ENCODE data around the gene NR4A2.
A peak's percentile ranks its signal among the peaks of the same experiment; 100 is the strongest.

The NR4A2 gene

DNA sequence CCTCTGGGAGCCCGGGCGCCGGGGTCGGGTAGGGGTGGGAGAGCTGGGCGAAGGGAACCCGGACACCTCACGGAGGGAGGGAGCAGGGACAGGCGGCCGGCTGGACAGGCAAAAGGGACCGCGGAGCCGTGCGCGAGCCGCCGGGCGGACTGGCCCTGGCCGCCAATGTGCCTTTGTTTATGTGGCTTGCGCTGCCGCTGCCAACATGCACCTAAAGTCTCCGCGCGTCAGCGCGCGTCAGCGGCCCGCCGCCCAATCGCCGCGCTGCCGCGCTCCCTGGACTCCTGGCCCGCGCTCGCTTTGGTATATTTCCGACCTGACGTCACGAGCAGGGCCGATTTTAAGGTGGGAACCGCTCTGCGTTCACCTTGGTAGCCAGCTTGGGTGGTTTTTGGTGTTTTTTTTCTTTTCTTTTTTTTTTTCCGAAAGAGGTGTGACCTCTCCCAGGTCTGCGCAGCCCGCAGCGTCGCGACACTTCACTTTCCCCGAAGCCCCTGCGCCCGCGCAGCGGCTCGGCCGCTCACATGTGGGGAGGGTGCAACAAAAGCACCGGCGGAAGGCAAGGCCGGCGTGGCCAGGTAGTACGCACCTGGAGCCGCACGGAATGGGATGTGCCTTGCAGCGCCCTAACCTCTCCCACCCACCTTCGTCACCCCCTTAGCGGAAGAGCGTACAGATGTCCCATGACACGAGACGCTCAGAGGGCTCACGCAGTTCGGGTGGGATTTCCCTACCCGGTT, at the start of gene NR4A2:
NR4A2 (minus strand) TSS at position 188 of the 740 bp plus-strand sequence. CDS start 2,535 bp downstream, outside the sequence.
- TF ChIP-seq, protein P1, sequence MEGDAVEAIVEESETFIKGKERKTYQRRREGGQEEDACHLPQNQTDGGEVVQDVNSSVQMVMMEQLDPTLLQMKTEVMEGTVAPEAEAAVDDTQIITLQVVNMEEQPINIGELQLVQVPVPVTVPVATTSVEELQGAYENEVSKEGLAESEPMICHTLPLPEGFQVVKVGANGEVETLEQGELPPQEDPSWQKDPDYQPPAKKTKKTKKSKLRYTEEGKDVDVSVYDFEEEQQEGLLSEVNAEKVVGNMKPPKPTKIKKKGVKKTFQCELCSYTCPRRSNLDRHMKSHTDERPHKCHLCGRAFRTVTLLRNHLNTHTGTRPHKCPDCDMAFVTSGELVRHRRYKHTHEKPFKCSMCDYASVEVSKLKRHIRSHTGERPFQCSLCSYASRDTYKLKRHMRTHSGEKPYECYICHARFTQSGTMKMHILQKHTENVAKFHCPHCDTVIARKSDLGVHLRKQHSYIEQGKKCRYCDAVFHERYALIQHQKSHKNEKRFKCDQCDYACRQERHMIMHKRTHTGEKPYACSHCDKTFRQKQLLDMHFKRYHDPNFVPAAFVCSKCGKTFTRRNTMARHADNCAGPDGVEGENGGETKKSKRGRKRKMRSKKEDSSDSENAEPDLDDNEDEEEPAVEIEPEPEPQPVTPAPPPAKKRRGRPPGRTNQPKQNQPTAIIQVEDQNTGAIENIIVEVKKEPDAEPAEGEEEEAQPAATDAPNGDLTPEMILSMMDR (IDR thresholded peaks at IDR 0.05) = peak in 1 of 2 experiments; percentile 8
- Histone ChIP-seq H3K4me1 (peaks cover 0 to 6% (median 5%) of the 10 kb centered on the region in 4 donors), H3K36me3 (peaks cover 9 to 22% (median 17%) of the 10 kb centered on the region in 3 donors), H3K27ac (peak within 1 kb of the TSS; percentile 99 to 100), H3K4me3 (peak within 1 kb of the TSS; percentile 87 to 89), H3K27me3 (no peaks in the 10 kb centered on the region), H3K9me3 (no peaks in the 10 kb centered on the region)
- DNase-seq = peak; percentile 92 to 96
- intact Hi-C loops (cut with DNase I; ENCODE audit: low total_unique reads) = loop anchor here (5.0 kb wide), 2 partner anchors 70 to 105 kb away; partner anchors contain the start of gene GPD2

DNA sequence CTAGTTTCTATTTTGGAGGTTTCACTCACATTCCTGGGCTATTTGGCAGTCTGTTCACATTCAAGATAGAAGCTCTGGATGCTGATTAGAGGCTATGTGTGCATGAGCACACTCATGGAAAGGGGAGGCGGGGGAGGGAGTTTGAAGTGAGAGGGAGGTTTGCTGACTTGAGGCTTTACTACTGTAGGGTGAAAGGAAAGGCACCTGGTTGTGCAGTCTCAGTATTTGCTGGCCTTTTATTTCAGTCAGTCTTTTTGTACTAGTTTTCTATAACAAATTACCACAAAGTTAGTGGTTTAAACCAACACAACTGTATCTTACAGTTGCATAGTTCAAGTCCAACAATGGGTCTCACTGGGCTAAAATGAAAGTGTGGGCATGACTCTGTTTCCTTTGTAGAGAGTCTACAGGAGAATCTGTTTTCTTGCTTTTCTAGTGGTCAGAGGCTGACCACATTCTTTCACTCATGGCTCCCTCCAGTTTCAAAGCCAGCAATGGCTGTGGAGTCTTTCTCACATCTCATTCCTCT, 47.7 kb upstream of the NR4A2 start:
- H3K27ac ChIP-seq = no peak overlapping the region
- no peak for DNase-seq
- H3K36me3 ChIP-seq = no peaks in the 10 kb centered on the region
- TF ChIP-seq, protein P1 (IDR thresholded peaks at IDR 0.05) = no peak
- no peaks in the 10 kb centered on the region for H3K4me1 ChIP-seq
- no peaks in the 10 kb centered on the region for H3K27me3 ChIP-seq
- H3K9me3 ChIP-seq = no peaks in the 10 kb centered on the region
- intact Hi-C loops (cut with DNase I; ENCODE audit: low total_unique reads) = no loop called here
- no peak overlapping the region for H3K4me3 ChIP-seq

DNA sequence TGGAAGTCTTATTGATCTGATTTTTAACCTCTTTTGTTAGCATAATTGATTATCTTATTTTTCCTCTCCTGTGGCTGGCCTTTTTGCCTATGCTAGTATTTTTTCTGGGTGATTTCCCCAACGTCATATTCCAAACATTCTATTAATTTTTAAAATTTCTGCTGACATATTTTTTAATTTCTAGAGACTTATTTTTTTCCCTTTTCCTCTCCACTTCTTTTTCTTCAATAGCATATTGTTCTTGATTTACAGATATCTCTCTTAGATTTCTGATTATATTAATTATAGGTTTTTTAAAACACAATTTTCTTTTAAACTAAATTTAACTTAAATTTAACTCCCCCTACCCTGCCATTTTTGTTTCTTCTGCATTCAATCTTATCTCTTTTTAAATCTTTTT, 47.2 kb upstream of the NR4A2 start:
- TF ChIP-seq, protein P1 (IDR thresholded peaks at IDR 0.05) = no peak
- Histone ChIP-seq H3K27ac (no peak overlapping the region), H3K27me3 (no peaks in the 10 kb centered on the region), H3K9me3 (no peaks in the 10 kb centered on the region), H3K36me3 (no peaks in the 10 kb centered on the region), H3K4me1 (no peaks in the 10 kb centered on the region), H3K4me3 (no peak overlapping the region)
- DNase-seq = no peak
- intact Hi-C loops (cut with DNase I; ENCODE audit: low total_unique reads) = no loop called here

DNA sequence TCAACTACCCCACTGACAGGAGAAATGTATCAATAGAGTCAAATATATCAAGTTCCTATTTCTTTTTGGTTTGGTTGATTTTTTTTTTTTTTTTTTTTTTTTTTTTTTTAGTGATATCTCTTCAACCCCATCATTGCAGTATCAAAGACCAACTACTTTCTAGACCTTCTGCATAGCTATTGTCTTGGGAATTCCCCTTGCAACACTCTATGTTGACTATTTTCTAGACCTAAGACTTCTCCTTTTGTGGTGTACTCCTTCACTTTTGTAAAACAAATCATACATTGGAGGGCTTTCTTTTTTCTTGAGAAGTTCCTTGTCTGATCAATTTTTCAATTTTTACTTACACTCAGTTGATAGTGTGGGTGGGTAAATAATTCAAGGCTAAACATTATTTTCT, 46.5 kb upstream of the NR4A2 start:
- intact Hi-C loops (cut with DNase I; ENCODE audit: low total_unique reads) = no loop called here
- H3K4me1 ChIP-seq = no peaks in the 10 kb centered on the region
- H3K36me3 ChIP-seq = no peaks in the 10 kb centered on the region
- DNase-seq = no peak
- H3K9me3 ChIP-seq = no peaks in the 10 kb centered on the region
- H3K4me3 ChIP-seq = no peak overlapping the region
- TF ChIP-seq, protein P1 (IDR thresholded peaks at IDR 0.05) = no peak
- no peak overlapping the region for H3K27ac ChIP-seq
- H3K27me3 ChIP-seq = no peaks in the 10 kb centered on the region

DNA sequence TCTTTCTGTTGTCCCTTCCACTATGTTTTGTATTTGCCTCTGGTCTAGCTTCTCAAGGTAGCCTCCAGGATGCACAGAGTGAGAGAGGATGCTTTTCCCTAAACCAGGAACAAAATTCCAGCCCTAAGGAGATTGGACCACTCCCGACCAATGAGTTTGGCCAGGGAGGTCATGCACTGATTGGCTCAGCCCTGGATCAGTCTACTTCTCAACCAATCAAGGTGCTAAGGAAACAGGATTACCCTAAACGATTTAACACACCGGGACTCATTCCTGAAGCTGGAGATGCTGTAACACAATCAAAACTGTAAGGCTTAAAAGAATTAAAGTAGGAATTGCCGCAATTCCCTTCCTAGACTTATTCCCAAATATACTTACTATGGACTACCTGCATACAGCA, 34.2 kb upstream of the NR4A2 start:
- TF ChIP-seq, protein P1 (IDR thresholded peaks at IDR 0.05) = no peak

More for the DNA sequence above, 34.2 kb upstream of the NR4A2 start:
- no peaks in the 10 kb centered on the region for H3K27me3 ChIP-seq
- H3K9me3 ChIP-seq = no peaks in the 10 kb centered on the region
- intact Hi-C loops (cut with DNase I; ENCODE audit: low total_unique reads) = no loop called here
- no peak overlapping the region for H3K27ac ChIP-seq
- H3K36me3 ChIP-seq = no peaks in the 10 kb centered on the region
- no peak overlapping the region for H3K4me3 ChIP-seq
- no peak for DNase-seq
- no peaks in the 10 kb centered on the region for H3K4me1 ChIP-seq

Measured in tibial artery (tissue), 4 donors.